A549 treated with AZD9567 at 1 μM for 4 hours (cell line): ENCODE data around the gene AZI2. TPM values are rescaled to one million over a fixed set of nuclear protein-coding genes. Genes with fewer than 3 reads are reported as not detected.

ENCODE experiments used
- total RNA-seq: library from RNA; stranded (reverse); fragments of 200-300 nt; extraction: Qiagen RNA extraction; gene quantifications from 5 replicates; pipeline ENCODE4 v1.2.3, GENCODE V29; 2022; ENCODE audit not compliant: insufficient read depth

AZI2 gene
- total RNA-seq: 40.8 to 60.1 TPM (median 44.0 TPM) in 5 replicates

DNA sequence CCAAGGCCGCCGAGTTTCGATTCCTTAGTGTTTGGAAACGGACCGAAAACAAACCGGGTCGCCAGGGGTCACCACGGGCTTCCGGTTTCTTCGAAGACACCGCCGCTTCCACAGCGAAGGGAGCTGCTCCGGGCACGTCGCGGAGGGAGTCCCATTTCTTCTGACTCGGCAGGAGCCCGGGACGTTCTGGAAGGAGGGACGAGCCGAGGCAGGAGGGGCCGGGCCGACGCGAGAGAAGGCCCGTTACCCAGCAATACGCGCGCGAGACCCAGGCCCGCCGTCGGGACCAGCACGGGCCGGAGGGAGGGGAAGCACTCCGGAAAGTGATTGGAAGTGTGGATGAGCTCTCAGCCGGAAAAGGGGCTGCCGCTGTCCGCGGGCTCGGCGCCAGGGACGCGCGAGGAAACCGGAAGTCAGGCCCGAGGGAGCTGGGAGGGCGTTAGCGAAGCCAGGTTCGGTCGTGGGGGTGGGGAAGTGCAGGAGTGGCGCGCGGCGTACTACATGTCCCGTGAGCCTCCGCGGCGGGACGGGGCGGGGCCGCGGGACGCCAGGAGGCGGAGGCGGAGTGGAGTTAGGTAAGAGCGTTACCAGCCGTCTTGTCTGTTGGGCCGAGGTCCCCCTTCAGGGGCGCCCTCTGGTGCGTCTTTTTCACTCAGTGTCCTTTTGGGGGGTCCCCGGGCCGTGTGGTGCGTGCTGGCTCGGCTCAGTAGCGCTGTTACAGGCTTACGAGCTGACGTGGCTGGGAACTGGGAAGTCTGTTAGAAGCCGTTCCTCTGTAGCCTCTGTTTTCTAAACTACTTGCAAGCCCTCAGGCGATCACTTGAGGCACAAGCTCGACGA, at the start of gene AZI2, which contains the start of gene ZCWPW2:
TSS of gene AZI2 (minus strand) at position 196 of the 840 bp plus-strand sequence. CDS start 8,207 bp downstream, outside the sequence.
TSS of gene ZCWPW2 (plus strand) at position 93 of the 840 bp plus-strand sequence. CDS start 64,348 bp downstream, outside the sequence.

Other genes starting within 250 kb of the AZI2 start
- 42.4 to 51.6 TPM (median 49.6 TPM) in 5 replicates for gene CMC1, start 107.2 kb downstream of the AZI2 start, total RNA-seq
- gene ZCWPW2, start 103 bp downstream of the AZI2 start, total RNA-seq: 0.10 TPM in 1 of 5 replicates, not detected in the others